Stimulated activated CD4-positive, alpha-beta T cell treated with anti-CD3 and anti-CD28 coated beads, Interleukin-15, amount 100 ng/mL, for 48 hours (primary cell): ENCODE results near the gene ARSB.
"Not testable (repeated sequence)": the region's sequence is repeated elsewhere in the genome, so short reads cannot be mapped to it uniquely, and the experiment has no call there.

Experiments
- DNase-seq, 2 donors: peaks; one replicate each; pipeline ENCODE4 v3.0.0-alpha.2; 2020; ENCODE audit warnings: low read depth in 2 of 2

Gene ARSB

DNA sequence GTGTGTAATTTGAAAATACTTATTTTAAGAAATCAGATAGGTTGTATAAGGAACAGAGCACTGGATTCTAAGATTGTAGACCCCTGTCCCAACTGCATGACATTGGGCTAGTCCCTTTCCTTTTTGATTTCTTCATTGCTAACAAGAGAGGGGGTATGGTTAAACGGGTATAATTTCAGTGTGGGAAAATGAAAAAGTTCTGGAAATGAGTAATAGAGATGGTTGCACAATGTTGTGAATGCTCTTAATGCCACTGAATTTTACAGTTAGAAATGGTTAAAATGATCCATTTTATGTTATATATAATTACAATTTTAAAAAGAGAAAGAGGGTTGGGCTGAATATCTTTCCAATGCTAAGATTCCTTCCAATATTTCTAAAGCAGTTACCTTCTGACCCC is 233.2 kb downstream of the ARSB start:
- no peak for DNase-seq

DNA sequence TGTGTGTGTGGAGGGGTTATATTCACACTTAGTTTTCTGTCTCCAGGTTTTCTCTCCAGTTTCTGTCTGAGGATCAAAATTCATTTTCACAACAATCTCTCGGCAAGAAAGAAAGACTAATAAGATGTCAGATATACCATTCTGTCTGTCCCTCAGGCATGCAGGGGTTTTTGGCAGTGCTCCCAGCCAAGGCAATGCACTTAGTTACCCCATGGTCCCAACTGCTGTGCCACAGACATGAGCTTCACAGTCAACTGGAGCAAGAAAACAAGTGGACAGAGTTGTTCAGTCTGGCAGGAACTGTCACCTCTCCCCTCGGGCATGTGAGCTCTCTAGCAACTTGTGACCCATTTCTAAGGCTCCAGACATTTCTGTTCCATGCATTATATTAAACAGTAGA is 234.8 kb downstream of the ARSB start:
- DNase-seq, result no peak

DNA sequence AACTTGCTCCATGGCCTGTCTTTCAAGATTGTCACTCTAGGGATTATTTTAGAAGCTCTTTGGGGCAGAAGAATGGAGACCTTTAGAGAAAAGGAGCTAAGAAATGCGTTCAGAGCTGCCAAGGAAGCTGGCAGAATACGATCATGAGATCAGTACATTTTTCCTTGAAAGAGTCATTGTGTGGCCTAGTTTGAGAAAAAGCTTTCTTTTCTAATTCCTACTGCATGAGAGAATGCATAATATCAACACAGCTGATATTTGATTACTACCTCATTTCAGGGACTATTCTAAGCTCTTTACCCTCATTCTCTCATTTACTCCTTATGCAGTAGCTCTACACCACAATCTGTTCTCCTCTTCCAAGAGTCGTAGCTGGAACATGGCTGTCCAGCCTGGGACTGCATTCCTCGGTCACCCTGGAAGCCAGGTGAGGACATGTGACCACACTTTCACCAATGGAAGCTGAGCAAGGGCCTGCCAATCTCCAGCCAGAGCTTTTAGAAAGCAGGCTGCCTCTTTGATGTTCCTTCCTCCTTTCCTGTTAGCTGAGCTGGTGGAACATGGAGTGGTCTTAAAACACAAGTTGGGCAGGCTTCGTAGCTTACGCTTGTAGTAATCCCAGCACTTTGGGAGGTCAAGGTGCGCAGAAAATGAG is 237.3 kb downstream of the ARSB start:
- DNase-seq, result no peak

DNA sequence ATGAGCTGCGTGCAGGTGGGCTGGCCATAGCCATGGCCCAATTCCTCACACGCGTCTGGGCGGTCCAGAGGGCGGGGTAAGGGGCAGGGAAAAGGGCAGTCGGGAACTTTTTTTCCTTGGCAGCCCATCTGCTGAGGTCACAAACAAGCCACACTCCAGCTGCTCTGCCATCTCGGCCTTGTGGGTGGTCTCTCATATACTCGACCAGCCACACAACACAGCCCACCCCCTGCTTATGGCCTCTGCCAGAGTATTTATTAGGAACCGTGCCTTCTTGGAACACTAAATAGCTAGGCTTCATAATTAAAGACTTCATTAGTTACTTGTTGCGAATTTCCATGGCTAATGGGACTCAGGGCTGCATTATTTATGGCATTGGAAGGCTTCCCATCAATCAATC is 238.1 kb downstream of the ARSB start:
- DNase-seq, result no peak

DNA sequence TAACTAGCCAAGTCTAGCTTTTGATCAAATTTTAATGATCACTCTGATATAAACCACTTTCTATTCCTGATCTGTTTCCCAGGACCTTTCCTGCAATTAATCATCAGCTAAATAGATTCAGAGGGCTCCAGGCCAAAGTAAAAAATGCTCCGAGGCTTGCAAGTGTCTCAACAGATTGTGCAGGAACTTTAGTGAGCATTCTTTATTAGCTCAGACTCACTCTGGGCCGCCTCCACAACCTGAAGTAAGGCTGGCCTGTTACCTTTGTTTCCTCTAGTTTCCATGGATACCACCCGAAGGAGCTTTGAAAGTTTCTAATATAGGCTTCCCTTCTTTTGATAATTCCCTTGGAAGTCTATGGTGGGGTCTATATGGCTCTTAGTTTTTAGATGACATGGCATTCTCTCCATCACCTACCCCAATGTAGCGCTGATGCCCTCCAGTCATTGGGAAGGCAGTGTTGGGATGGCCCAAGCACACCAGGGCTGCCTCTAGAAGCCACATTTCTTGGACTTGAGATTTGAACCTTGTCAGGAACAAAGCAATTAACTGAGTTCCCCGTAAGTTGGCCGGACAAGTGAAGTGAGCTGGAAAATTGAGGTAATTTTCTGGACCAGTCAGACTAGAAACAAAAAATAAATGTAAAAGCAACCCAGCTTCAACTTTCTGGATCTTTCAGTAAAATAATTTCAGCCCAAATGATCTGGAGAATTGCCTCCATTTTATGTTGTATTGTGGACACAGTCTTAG is 238.9 kb downstream of the ARSB start:
- no peak for DNase-seq

DNA sequence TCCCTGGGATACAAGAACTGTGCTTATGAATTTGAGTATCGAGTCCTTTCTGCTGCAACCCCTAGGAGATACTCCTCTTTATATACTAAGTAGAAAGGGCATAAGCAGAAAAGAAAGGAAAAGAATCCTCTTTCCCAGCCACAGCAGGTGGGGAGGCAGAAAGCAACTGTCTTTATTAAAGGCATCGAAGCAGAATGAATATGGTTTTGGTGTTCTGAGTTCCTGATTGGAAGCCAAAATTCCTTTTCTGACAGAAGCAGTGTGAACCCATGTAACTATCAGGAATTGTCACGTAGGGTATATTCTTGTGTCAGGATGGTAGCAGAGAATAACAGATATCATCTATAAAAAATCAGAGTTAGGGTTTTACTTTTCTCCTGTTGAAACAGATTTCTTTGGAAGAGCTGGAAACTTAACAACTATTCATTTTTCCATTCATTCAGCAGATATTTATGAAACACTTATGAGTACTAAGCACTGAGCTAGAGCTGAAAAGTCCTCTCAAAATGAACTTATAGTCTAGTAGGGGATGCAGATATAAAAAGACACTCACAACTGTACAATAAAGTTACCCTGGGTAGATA is 240.1 kb downstream of the ARSB start:
- no peak for DNase-seq

DNA sequence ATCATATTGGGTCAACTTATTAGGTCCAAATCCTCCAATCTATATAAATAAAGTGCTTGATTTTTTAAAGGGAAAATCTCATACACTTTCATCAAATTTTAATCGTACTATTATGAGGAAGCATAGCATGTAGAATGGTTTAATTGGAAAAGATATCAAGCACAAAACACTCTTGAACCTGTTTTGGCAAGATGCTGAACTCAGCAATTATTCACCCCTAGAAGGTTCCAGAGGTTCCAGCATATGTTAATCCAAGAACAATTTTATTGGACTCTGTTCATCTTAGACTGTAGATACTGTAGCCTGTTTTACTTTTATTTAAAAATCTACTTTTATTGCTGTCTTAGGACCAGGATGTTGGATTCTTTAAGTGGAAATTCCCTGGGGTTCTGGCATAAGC is 244.1 kb downstream of the ARSB start:
- DNase-seq, result no peak

DNA sequence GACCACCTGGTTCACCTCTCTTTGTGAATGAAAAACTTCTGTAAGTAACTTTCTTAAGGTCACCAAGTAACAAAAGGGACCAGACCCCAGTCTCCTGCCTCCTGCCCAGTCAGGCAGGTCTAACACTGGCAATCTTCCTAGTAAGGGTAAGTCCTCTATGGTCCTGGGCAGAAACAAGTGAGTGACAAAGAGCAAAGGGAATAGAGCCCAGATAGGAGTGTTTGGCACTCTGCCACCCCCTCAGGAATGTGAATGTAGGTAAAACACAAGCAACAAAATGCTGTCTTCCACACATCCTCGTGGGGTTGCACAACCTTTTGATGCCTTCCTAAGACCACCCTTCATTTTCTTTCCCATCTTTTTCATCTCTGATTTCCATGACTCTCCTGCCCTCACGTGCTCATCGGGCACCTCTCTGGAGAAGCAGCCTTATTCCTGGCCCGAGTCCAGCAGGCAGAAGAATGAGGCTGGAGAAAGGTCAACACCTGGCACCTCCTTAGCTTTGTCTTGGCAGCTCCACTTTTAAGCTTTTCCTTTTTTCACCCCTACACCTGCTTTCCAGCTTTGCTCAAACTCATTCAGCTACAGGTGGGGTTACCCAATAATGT is 246.3 kb downstream of the ARSB start:
- no peak for DNase-seq

DNA sequence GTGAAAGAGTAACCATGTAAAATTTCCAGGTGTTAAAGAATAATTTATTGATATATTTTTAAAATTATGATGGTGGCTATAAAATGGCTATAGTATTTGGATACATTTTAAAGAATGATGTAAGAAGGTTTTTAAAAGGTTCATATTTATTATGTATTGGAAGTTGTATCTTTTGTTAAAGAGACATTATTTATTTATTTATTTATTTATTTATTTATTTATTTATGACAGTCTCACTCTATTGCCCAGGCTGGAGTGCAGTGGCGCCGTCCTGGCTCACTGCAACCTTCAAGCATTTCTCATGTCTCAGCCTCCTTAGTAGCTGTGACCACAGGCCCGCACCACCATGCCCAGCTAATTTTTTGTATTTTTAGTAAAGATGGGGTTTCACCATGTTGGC is 247.0 kb downstream of the ARSB start:
- no peak for DNase-seq

DNA sequence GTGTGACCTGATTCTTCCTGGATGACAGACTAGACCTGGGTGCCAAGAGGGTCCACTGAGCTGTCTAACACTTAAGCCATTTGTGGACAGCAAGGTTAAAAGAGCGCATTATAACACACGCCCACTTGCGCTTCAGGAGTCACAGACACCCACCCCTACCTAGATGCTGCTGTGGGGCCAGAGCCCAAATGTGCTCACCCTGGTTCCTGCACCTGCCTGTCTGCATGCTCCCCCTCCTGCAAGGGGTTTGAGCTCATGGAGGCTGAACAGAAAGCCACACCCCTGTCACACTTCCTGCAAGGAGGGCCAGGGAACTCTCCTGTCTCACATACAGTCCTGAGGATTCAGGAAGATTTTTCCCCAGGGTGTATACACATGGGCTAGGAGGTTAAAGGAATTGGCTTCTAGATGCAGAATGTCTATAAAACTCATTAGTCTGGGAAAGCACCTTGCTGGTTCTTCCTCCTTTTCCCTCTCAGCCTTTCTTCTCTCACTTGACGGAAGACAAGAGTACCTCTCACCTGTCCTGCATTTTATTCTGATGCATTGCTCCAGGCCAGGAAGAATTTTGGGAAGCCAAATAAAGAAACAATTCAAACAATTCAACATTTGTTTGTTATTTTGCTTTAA is 249.2 kb downstream of the ARSB start:
- no peak for DNase-seq

DNA sequence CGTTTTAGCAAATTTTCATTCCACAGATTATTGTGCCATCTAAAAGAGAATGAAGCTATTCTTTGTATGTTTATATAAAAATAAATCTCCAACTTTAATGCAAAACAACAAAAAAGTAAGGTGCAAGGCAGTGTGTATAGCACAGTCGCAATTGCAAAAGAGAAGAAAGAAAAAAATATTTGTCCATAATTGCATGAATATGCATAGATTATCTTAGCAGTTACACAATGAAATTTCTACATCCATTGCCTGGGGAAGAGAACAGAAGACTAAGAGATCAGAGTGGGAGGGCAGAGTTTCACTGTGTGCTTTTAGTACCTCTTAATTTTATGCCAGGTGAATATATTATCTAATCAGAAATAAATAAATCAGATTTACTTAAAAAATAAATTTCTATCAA is 250.2 kb downstream of the ARSB start:
- no peak for DNase-seq

DNA sequence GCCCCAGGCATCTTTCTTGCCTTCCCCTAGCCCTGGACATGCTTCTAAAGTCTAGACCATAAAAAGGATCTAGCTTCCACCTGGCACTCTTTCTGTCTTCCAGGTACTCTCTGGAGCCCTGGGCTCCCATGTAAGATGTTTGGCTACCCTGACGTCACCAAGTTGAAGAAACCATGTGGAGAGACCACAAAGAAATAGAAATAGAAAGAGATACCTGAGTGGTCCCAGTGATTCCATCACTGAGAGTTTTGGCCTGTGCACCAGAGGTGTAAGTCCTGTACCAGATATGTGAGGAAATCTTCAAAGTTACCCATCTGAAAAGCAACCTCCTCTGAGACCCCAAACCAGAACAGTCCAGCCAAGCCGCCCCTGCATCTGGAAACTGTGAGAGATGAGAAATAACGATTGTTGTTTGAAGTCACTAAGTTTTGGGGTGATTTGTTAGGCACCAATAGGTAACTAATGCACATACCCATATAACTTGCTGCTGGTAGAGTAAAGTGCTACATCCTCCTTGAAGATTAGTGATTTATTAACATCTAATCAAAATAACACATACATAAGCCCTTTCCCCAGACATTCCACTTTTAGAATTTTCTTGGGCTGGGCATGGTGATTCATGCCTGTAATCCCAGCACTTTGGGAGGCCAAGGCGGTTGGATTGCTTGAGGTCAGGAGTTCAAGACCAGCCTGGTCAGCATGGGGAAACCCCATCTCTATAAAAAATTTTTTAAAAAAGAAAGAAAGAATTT is 250.8 kb downstream of the ARSB start:
- no peak for DNase-seq

DNA sequence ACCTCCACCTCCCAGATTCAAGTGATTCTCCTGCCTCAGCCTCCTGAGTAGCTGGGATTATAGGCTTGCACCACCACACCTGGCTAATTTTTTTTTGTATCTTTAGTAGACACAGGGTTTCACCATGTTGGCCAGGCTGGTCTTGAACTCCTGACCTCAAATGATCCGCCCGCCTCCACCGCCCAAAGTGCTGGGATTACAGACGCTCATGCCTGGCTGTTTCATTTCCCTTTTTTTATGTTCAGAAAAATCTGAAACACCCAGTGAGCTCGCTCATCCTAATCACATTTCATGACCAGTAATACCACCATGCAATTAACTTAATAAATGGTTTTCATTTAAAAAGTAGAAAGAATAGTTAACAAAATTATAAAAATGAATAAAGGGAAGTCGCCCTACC is 252.4 kb downstream of the ARSB start:
- DNase-seq, result not testable (repeated sequence)

DNA sequence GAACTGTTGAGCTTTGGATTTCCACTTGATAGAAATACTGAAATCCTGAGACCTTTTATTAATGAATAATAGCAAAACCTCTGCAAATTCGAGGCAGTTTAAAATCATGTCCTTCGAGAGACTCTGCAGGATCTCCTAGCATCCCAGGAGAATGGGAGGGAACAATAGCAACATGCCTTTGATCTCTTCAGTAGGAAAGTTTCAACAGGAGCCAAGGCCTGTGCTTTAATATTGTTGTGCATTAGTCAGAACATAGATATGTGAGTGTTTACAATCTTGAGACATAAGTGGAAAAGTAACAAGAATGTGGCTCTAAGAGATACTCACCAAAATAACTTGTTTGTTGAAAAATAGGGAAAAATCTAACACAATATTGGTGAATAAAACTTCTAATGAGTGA is 253.2 kb downstream of the ARSB start:
- DNase-seq, result no peak

DNA sequence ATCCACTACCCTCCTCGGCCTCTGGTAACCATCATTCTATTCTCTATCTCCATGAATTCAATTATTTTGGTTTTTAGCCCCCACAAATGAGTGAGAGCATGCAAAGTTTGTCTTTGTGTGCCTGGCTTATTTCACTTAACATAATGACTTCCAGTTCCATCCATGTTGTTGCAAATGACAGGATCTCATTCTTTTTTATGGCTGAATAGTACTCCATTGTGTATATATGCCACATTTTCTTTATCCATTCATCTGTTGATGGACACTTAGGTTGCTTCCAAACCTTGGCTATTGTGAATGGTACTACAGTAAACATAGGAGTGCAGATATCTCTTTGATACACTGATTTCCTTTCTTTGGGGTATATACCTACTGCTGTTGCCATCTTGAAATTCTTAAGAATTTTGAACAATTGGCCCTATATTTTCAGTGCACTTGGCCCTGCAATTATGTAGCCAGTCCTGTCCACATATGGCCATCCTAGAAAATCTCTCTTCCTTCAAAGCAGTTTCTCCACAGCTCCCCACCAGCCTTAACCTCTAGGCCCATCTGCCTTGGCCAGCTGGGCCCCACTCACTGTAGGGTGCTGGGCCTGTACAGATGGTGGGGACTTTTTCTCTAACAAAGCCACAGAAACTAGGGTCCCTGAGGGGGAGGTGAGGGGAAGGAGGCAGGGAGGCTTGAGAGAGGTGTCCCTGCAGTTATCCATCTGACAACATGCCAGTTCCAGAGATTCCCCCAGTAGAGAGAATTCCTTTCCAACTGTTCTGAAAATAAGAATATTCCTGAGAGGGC is 254.6 kb downstream of the ARSB start:
- DNase-seq, result no peak

DNA sequence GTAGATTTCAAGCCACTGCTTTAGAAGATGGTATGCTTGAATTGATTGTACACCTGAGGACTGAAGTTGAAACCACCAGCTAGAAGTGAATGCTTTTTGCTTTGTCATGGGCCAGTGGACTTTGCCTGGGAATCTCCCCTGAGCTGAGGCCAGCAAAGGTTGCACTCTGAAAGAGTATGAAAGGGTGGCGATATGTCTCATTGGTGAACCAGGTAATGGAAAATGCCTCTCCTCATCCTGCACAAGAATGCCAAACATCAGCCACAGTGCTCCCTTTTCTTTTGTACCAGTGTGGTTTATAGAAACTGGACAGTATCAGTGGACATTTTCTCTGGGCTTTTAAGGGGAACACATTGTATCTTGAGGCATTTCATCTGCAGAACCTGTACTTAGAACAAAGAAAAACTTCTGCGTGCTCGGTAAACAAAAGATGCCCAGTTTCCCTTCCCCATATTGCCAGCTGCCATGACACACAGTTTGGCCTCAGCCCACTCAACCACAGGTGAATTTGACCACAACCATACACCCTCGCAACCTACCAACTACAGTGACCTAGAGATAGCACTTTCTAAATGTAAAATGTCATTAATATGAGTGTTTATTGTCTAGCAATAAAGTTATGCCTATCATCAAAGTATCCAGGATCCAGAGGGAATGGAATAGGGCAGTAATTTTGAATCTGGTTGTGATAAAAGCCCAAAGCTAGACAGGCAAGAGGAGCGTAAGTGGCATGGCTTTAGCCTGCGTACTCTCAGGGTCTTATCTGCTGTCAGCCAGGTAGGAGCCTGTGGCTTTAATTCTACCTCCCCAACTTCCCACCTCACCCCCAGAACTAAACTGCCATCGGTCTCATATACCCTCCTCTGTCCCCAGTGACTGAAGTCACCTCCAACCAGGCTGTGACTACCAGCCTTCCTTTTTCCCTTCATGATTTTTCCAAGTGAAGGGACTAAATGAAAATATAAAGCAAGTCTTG is 257.0 kb downstream of the ARSB start:
- DNase-seq, result no peak
